ENCODE data around the gene CNN2. TPM values are rescaled to one million over a fixed set of nuclear protein-coding genes. Genes with fewer than 3 reads are reported as not detected.

Gene CNN2
- total RNA-seq, 4 donors from 2014 or later: 39.2 to 57.6 (median 48.2) TPM

GRCh38 chr19:1087813-1088415, 61.5 kb downstream of the CNN2 start:
- intact Hi-C loops (cut with DNase I; ENCODE audit: low total_unique reads) (no loop called here), in situ Hi-C loops (cut with MboI; ENCODE audit: low pct_ligation_motif_present in 1 of 4, low pct_unique_long_range_greater_than_20kb in 1 of 4, low sequenced_read_pairs in 3 of 4) (no loop called here)
- H3K36me3 ChIP-seq: peaks cover 0 to 19% (median 3%) of the 10 kb centered on the region in 4 donors
- no peaks in the 10 kb centered on the region for H3K9me3 ChIP-seq
- TF ChIP-seq CTCF (IDR thresholded peaks at IDR 0.05) (no peak), POLR2AphosphoS5 (IDR thresholded peaks at IDR 0.05) (peak in 2 of 3 donors; percentile 16 to 55)
- 20 to 57% methylated on average over 1 to 27 of the region's 27 CpGs for WGBS, 2 donors (ENCODE audit: low coverage in 1 of 2)
- peak; percentile 69 for DNase-seq
- no peak overlapping the region for H3K4me3 ChIP-seq
- H3K27me3 ChIP-seq: no peaks in the 10 kb centered on the region
- peak overlapping the region; percentile 56 to 67 (median 61) for H3K27ac ChIP-seq
- H3K4me1 ChIP-seq: peaks cover 3 to 26% (median 14%) of the 10 kb centered on the region in 4 donors

- no peak for DNase-seq
- peaks cover 6 to 23% (median 16%) of the 10 kb centered on the region in 4 donors for H3K4me1 ChIP-seq
- in situ Hi-C loops (cut with MboI; ENCODE audit: low pct_ligation_motif_present in 1 of 4, low pct_unique_long_range_greater_than_20kb in 1 of 4, low sequenced_read_pairs in 3 of 4) (no loop called here), intact Hi-C loops (cut with DNase I; ENCODE audit: low total_unique reads) (no loop called here)
- TF ChIP-seq POLR2A (IDR thresholded peaks at IDR 0.05) (no peak), CTCF (IDR thresholded peaks at IDR 0.05) (no peak), EP300 (IDR thresholded peaks at IDR 0.05; ENCODE audit: low read depth) (no peak), POLR2AphosphoS5 (IDR thresholded peaks at IDR 0.05) (peak in 1 of 3 donors; percentile 6)
- peak overlapping the region; percentile 56 to 67 (median 61) for H3K27ac ChIP-seq
- no peaks in the 10 kb centered on the region for H3K27me3 ChIP-seq
- no peak overlapping the region for H3K4me3 ChIP-seq
- 86 to 100% methylated on average over 1 to 27 of the region's 27 CpGs for WGBS, 2 donors (ENCODE audit: low coverage in 1 of 2)
- peaks cover 0 to 19% (median 6%) of the 10 kb centered on the region in 4 donors for H3K36me3 ChIP-seq
- no peaks in the 10 kb centered on the region for H3K9me3 ChIP-seq
Observed at GRCh38 chr19:1088416-1089010, 62.1 kb downstream of the CNN2 start.

Small RNA genes lying within 50 kb of the gene (small RNA-seq; reads per million reads assigned to genes)
- gene RNU6-2: 0 reads per million in 4 donors

Other genes with a start within 250 kb of the CNN2 start
- 100 to 1,000 TPM; 145 to 258 (median 194) TPM for gene PTBP1, start 229.2 kb upstream of the CNN2 start, total RNA-seq
- not detected for gene PLPPR3, start 204.7 kb upstream of the CNN2 start, total RNA-seq
- gene AZU1, start 198.8 kb upstream of the CNN2 start, total RNA-seq: not detected
- gene PRTN3, start 185.6 kb upstream of the CNN2 start, total RNA-seq: not detected
- gene ELANE, start 174.3 kb upstream of the CNN2 start, total RNA-seq: 1 to 10 TPM in 1 of 4 donors, under 1 TPM in 1, not detected in 2; 0.79 to 2.2 TPM
- 100 to 1,000 TPM; 147 to 368 (median 208) TPM for gene CFD, start 166.9 kb upstream of the CNN2 start, total RNA-seq
- 100 to 1,000 TPM in 1 of 4 donors, 10 to 100 TPM in 3; 58.1 to 158 (median 78.4) TPM for gene MED16, start 133.4 kb upstream of the CNN2 start, total RNA-seq
- gene RNU6-9, start 133.1 kb upstream of the CNN2 start, total RNA-seq: not detected
- gene R3HDM4, start 113.4 kb upstream of the CNN2 start, total RNA-seq: 10 to 100 TPM; 43.8 to 49.4 (median 46.7) TPM
- gene KISS1R, start 109.3 kb upstream of the CNN2 start, total RNA-seq: not detected
- 1 to 10 TPM; 2.2 to 8.7 (median 4.3) TPM for gene ARID3A, start 100.6 kb upstream of the CNN2 start, total RNA-seq
- gene WDR18, start 42.3 kb upstream of the CNN2 start, total RNA-seq: 10 to 100 TPM; 23.1 to 47.4 (median 39.0) TPM
- 1 to 10 TPM in 1 of 4 donors, not detected in 3; 1.6 TPM for gene GRIN3B, start 26.2 kb upstream of the CNN2 start, total RNA-seq
- gene TMEM259, start 5.5 kb upstream of the CNN2 start, total RNA-seq: 100 to 1,000 TPM; 226 to 676 (median 303) TPM
- not detected for gene RNU6-2, start 5.1 kb upstream of the CNN2 start, total RNA-seq
- gene ABCA7, start 13.5 kb downstream of the CNN2 start, total RNA-seq: 100 to 1,000 TPM in 1 of 4 donors, 10 to 100 TPM in 3; 47.1 to 128 (median 82.0) TPM
- 100 to 1,000 TPM in 1 of 4 donors, 10 to 100 TPM in 2, 1 to 10 TPM in 1; 10.0 to 174 (median 76.9) TPM for gene ARHGAP45, start 40.6 kb downstream of the CNN2 start, total RNA-seq
- 100 to 1,000 TPM in 2 of 4 donors, 10 to 100 TPM in 2; 74.8 to 167 (median 103) TPM for gene POLR2E, start 68.8 kb downstream of the CNN2 start, total RNA-seq
- gene GPX4, start 77.4 kb downstream of the CNN2 start, total RNA-seq: 100 to 1,000 TPM; 115 to 426 (median 261) TPM
- 100 to 1,000 TPM in 1 of 4 donors, 10 to 100 TPM in 3; 34.5 to 142 (median 48.3) TPM for gene SBNO2, start 147.7 kb downstream of the CNN2 start, total RNA-seq
- 100 to 1,000 TPM in 3 of 4 donors, 10 to 100 TPM in 1; 93.7 to 152 (median 103) TPM for gene STK11, start 179.2 kb downstream of the CNN2 start, total RNA-seq
- gene CBARP, start 211.4 kb downstream of the CNN2 start, total RNA-seq: 1 to 10 TPM in 1 of 4 donors, under 1 TPM in 2, not detected in 1; 0.32 to 5.2 (median 0.68) TPM
- gene ATP5F1D, start 215.1 kb downstream of the CNN2 start, total RNA-seq: 100 to 1,000 TPM; 157 to 650 (median 240) TPM
- 100 to 1,000 TPM in 3 of 4 donors, 10 to 100 TPM in 1; 89.4 to 379 (median 116) TPM for gene MIDN, start 222.0 kb downstream of the CNN2 start, total RNA-seq
- gene CIRBP, start 242.7 kb downstream of the CNN2 start, total RNA-seq: 100 to 1,000 TPM; 431 to 488 (median 460) TPM
- 100 to 1,000 TPM in 2 of 4 donors, 10 to 100 TPM in 2; 72.5 to 116 (median 99.0) TPM for gene FAM174C, start 248.9 kb downstream of the CNN2 start, total RNA-seq

All from transverse colon (tissue), 4 donors.